Activated CD8-positive, alpha-beta memory T cell treated with anti-CD3 and anti-CD28 coated beads, Interleukin-2, amount 10 ng/mL, durations not matched to agents 7 days and 5 days (primary cell): Measurements from ENCODE around the gene TBX4. TPM values are rescaled to one million over a fixed set of nuclear protein-coding genes. Genes with fewer than 3 reads are reported as not detected.
A peak's percentile ranks its signal among the peaks of the same experiment; 100 is the strongest.

ENCODE experiments used
- ATAC-seq: fragments of 150-1000 bp; cut with Tn5 transposase; one replicate; pipeline ENCODE4 v1.10.0; 2021; ENCODE audit warnings: moderate library complexity
- CTCF ChIA-PET: fragments of 350-600 bp; sonication (Branson Sonifier 250); formaldehyde crosslinking; loops from one replicate; lab custom pipeline; 2021; ENCODE audit warnings: antibody characterized with exemption; lab: Charles Lee
- DNase-seq: peaks from one replicate; pipeline ENCODE4 v3.0.0-alpha.2; 2020
- H3K27ac Mint-ChIP-seq: one replicate; pipeline ENCODE4 v1.8.0; 2021; ENCODE audit warnings: mild to moderate bottlenecking, mixed read lengths
- H3K27me3 Mint-ChIP-seq: one replicate; pipeline ENCODE4 v1.8.0; 2021; ENCODE audit warnings: mixed read lengths
- H3K36me3 Mint-ChIP-seq: one replicate; pipeline ENCODE4 v1.8.0; 2021; ENCODE audit warnings: mild to moderate bottlenecking, mixed read lengths
- H3K4me1 Mint-ChIP-seq: one replicate; pipeline ENCODE4 v1.8.0; 2021; ENCODE audit warnings: mixed read lengths
- H3K4me3 Mint-ChIP-seq: one replicate; pipeline ENCODE4 v1.8.0; 2021; ENCODE audit warnings: mild to moderate bottlenecking, moderate library complexity, mixed read lengths
- H3K9me3 Mint-ChIP-seq: one replicate; pipeline ENCODE4 v1.8.0; 2022; ENCODE audit warnings: low read depth, mixed read lengths
- total RNA-seq, 2 experiments: library from RNA; stranded (reverse); gene quantifications; one replicate each; pipeline ENCODE4 v1.2.3, GENCODE V29; 2021

The TBX4 gene
- total RNA-seq, 2 experiments from 2014 or later: not detected

- Mint-ChIP-seq H3K27ac (no peak overlapping the region), H3K4me1 (peaks cover 11% of the 10 kb centered on the region), H3K36me3 (no peaks in the 10 kb centered on the region), H3K27me3 (peaks cover 29% of the 10 kb centered on the region), H3K4me3 (no peak overlapping the region), H3K9me3 (no peaks in the 10 kb centered on the region)
- CTCF ChIA-PET: interaction anchor here (1.9 kb wide), 1 partner anchor 10 kb away, joined by 4 read pairs; no protein-coding TSS in a partner anchor
- DNase-seq: no peak
- ATAC-seq: no peak
Measured at GRCh38 chr17:61494325-61495160, 42.3 kb downstream of the TBX4 start.

GRCh38 chr17:61495161-61495857 lies 43.1 kb downstream of the TBX4 start:
- CTCF ChIA-PET: interaction anchor here (1.9 kb wide), 1 partner anchor 11 kb away, joined by 4 read pairs; no protein-coding TSS in a partner anchor
- Mint-ChIP-seq H3K4me1 (peaks cover 11% of the 10 kb centered on the region), H3K27ac (no peak overlapping the region), H3K27me3 (peaks cover 29% of the 10 kb centered on the region), H3K4me3 (no peak overlapping the region), H3K9me3 (no peaks in the 10 kb centered on the region), H3K36me3 (no peaks in the 10 kb centered on the region)
- DNase-seq (no peak), ATAC-seq (peak; percentile 61)

- no peaks in the 10 kb centered on the region for H3K36me3 Mint-ChIP-seq
- DNase-seq (no peak), ATAC-seq (no peak)
- H3K9me3 Mint-ChIP-seq: no peaks in the 10 kb centered on the region
- H3K4me3 Mint-ChIP-seq: no peak overlapping the region
- no peak overlapping the region for H3K27ac Mint-ChIP-seq
- H3K27me3 Mint-ChIP-seq: peaks cover 34% of the 10 kb centered on the region
- H3K4me1 Mint-ChIP-seq: peaks cover 11% of the 10 kb centered on the region
- CTCF ChIA-PET: no interaction called here
Measured at GRCh38 chr17:61496174-61496956, 44.1 kb downstream of the TBX4 start.

GRCh38 chr17:61496957-61497653 lies 44.9 kb downstream of the TBX4 start:
- ATAC-seq: no peak
- CTCF ChIA-PET: no interaction called here
- Mint-ChIP-seq H3K27ac (no peak overlapping the region), H3K9me3 (no peaks in the 10 kb centered on the region), H3K4me3 (no peak overlapping the region), H3K36me3 (no peaks in the 10 kb centered on the region), H3K27me3 (peaks cover 37% of the 10 kb centered on the region), H3K4me1 (peaks cover 11% of the 10 kb centered on the region)
- DNase-seq: no peak

- Mint-ChIP-seq H3K27me3 (peaks cover 30% of the 10 kb centered on the region), H3K36me3 (no peaks in the 10 kb centered on the region), H3K27ac (no peak overlapping the region), H3K4me1 (peaks cover 11% of the 10 kb centered on the region), H3K4me3 (no peak overlapping the region), H3K9me3 (no peaks in the 10 kb centered on the region)
- ATAC-seq: no peak
- no peak for DNase-seq
- CTCF ChIA-PET: interaction anchor here (1.2 kb wide), 1 partner anchor 16 kb away, joined by 3 read pairs; no protein-coding TSS in a partner anchor
Measured at GRCh38 chr17:61498042-61498994, 46.1 kb downstream of the TBX4 start.

GRCh38 chr17:61499632-61500031 lies 47.4 kb downstream of the TBX4 start:
- H3K9me3 Mint-ChIP-seq: no peaks in the 10 kb centered on the region
- CTCF ChIA-PET: no interaction called here
- H3K36me3 Mint-ChIP-seq: no peaks in the 10 kb centered on the region
- DNase-seq (no peak), ATAC-seq (no peak)
- peaks cover 33% of the 10 kb centered on the region for H3K27me3 Mint-ChIP-seq
- H3K4me1 Mint-ChIP-seq: peaks cover 12% of the 10 kb centered on the region
- no peak overlapping the region for H3K27ac Mint-ChIP-seq
- no peak overlapping the region for H3K4me3 Mint-ChIP-seq

GRCh38 chr17:61500287-61500686 lies 48.1 kb downstream of the TBX4 start:
- H3K4me3 Mint-ChIP-seq: no peak overlapping the region
- CTCF ChIA-PET: interaction anchor here (1.1 kb wide), 1 partner anchor 32 kb away, joined by 3 read pairs; no protein-coding TSS in a partner anchor
- DNase-seq: no peak
- ATAC-seq: no peak
- H3K27me3 Mint-ChIP-seq: peaks cover 37% of the 10 kb centered on the region
- H3K27ac Mint-ChIP-seq: no peak overlapping the region
- H3K4me1 Mint-ChIP-seq: peaks cover 16% of the 10 kb centered on the region
- H3K9me3 Mint-ChIP-seq: no peaks in the 10 kb centered on the region
- no peaks in the 10 kb centered on the region for H3K36me3 Mint-ChIP-seq

- H3K4me1 Mint-ChIP-seq: peaks cover 6% of the 10 kb centered on the region
- CTCF ChIA-PET: no interaction called here
Measured at GRCh38 chr17:61502292-61502691, 50.1 kb downstream of the TBX4 start.

GRCh38 chr17:61503961-61504360 lies 51.7 kb downstream of the TBX4 start:
- ATAC-seq (no peak), DNase-seq (no peak)
- H3K27ac Mint-ChIP-seq: no peak overlapping the region
- peaks cover 50% of the 10 kb centered on the region for H3K27me3 Mint-ChIP-seq
- H3K36me3 Mint-ChIP-seq: no peaks in the 10 kb centered on the region
- no peak overlapping the region for H3K4me3 Mint-ChIP-seq
- H3K9me3 Mint-ChIP-seq: no peaks in the 10 kb centered on the region
- H3K4me1 Mint-ChIP-seq: peaks cover 6% of the 10 kb centered on the region
- CTCF ChIA-PET: no interaction called here

More at GRCh38 chr17:61502292-61502691, 50.1 kb downstream of the TBX4 start:
- no peak for DNase-seq
- Mint-ChIP-seq H3K4me3 (no peak overlapping the region), H3K27me3 (peaks cover 43% of the 10 kb centered on the region), H3K36me3 (no peaks in the 10 kb centered on the region), H3K27ac (no peak overlapping the region), H3K9me3 (no peaks in the 10 kb centered on the region)
- ATAC-seq: no peak

GRCh38 chr17:61504697-61505096 lies 52.5 kb downstream of the TBX4 start:
- no peak for DNase-seq
- Mint-ChIP-seq H3K4me3 (no peak overlapping the region), H3K36me3 (no peaks in the 10 kb centered on the region), H3K9me3 (no peaks in the 10 kb centered on the region), H3K27me3 (peaks cover 52% of the 10 kb centered on the region), H3K27ac (no peak overlapping the region), H3K4me1 (peaks cover 6% of the 10 kb centered on the region)
- ATAC-seq: no peak
- CTCF ChIA-PET: no interaction called here

GRCh38 chr17:61505846-61506627 lies 53.8 kb downstream of the TBX4 start:
- ATAC-seq (no peak), DNase-seq (no peak)
- CTCF ChIA-PET: no interaction called here
- no peak overlapping the region for H3K4me3 Mint-ChIP-seq
- H3K36me3 Mint-ChIP-seq: no peaks in the 10 kb centered on the region
- H3K4me1 Mint-ChIP-seq: peaks cover 6% of the 10 kb centered on the region
- peaks cover 55% of the 10 kb centered on the region for H3K27me3 Mint-ChIP-seq
- no peaks in the 10 kb centered on the region for H3K9me3 Mint-ChIP-seq
- H3K27ac Mint-ChIP-seq: no peak overlapping the region
